ENCODE data around the gene HMG20A. TPM values are rescaled to one million over a fixed set of nuclear protein-coding genes. Genes with fewer than 3 reads are reported as not detected.

HMG20A gene
- total and polyA plus RNA-seq, 9 of the 15 experiments (the other 6 are each of a cell fraction or from before 2014, with no cell fraction given): 25.0 to 68.1 (median 38.9) TPM

DNA sequence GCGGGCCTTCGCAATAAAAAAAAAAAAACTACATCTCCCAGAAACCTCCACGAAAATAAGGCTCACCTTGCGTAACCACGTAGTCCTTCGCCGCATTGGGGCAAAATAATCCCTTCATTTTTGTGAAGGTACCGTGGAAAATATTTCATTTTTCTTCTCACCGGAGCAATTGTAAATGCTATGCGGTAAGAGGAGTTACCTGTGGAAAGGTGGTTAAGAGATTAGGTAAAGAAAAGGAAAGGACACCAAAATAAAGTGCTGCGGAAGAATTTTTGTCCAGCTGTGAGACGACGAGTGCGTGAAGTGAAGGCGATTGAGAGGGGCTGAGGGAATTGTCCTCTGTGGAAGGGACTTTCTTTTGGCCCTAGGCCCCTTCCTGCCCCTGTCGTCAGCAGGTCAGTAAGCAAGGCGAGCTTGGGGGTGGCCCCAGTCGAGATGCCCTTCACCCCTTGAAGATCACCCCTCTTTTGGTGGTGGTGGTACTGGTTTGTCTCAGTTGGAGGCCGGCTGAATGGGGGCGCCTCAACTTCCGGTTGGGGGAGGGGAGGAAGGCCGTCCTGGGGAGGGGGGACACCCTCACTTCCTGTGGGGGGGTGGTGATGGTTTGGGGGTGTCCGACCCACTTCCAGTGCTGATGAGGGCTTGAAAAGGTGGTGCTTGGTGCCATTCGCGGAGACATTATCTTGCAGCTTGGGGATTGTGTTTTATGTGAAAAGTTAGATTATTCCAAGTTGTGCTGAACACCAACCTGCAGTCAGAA lies at the start of gene HMG20A (continued):
- TF ChIP-seq ATF7 (IDR thresholded peaks at IDR 0.05) (peak; percentile 88), RBM15 (IDR thresholded peaks at IDR 0.05; ENCODE audit: insufficient read depth, low read length) (no peak), TCF7L2 (IDR thresholded peaks at IDR 0.05; ENCODE audit: low read depth, low read length) (no peak), HMG20A (CRISPR knock-in tag; conservative IDR thresholded peaks at IDR 0.05) (no peak), FOXP1 (CRISPR knock-in tag; IDR thresholded peaks at IDR 0.05) (no peak), POLR2B (IDR thresholded peaks at IDR 0.05; ENCODE audit: low read depth, partially characterized antibody) (peak; percentile 80), ZNF217 (CRISPR knock-in tag; IDR thresholded peaks at IDR 0.05) (no peak), TAF15 (IDR thresholded peaks at IDR 0.05; ENCODE audit: low read depth, low read length) (no peak), MECOM (CRISPR knock-in tag; IDR thresholded peaks at IDR 0.05) (no peak), GATA2 (CRISPR knock-in tag; IDR thresholded peaks at IDR 0.05) (no peak), BDP1 (IDR thresholded peaks at IDR 0.05; ENCODE audit: insufficient read depth, insufficient read length) (no peak), ZKSCAN1 (IDR thresholded peaks at IDR 0.05; ENCODE audit: low read depth, low read length) (no peak), PRMT5 (CRISPR knock-in tag; IDR thresholded peaks at IDR 0.05) (no peak), U2AF2 (optimal IDR thresholded peaks at IDR 0.05; ENCODE audit: low read depth, low read length) (no peak), HNRNPH1 (optimal IDR thresholded peaks at IDR 0.05; ENCODE audit: low read depth, low read length) (no peak), SP2 (IDR thresholded peaks at IDR 0.05; ENCODE audit: extremely low read depth, low read depth, low read length, poor library complexity, severe bottlenecking) (no peak), EHMT2 (IDR thresholded peaks at IDR 0.05) (0 out of 2 replicates have a peak, but pooled peaks have one; percentile 17), BRD4 (IDR thresholded peaks at IDR 0.05) (peak; percentile 65; the same call in 1 of the 2 replicates), BCL6 (CRISPR knock-in tag; IDR thresholded peaks at IDR 0.05) (no peak)
- TF ChIP-seq, protein P1, sequence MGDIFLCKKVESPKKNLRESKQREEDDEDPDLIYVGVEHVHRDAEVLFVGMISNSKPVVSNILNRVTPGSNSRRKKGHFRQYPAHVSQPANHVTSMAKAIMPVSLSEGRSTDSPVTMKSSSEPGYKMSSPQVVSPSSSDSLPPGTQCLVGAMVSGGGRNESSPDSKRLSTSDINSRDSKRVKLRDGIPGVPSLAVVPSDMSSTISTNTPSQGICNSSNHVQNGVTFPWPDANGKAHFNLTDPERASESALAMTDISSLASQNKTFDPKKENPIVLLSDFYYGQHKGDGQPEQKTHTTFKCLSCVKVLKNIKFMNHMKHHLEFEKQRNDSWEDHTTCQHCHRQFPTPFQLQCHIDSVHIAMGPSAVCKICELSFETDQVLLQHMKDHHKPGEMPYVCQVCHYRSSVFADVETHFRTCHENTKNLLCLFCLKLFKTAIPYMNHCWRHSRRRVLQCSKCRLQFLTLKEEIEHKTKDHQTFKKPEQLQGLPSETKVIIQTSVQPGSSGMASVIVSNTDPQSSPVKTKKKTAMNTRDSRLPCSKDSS (IDR thresholded peaks at IDR 0.05; ENCODE audit: low read depth, partially characterized antibody): no peak
- TF ChIP-seq, protein P2, sequence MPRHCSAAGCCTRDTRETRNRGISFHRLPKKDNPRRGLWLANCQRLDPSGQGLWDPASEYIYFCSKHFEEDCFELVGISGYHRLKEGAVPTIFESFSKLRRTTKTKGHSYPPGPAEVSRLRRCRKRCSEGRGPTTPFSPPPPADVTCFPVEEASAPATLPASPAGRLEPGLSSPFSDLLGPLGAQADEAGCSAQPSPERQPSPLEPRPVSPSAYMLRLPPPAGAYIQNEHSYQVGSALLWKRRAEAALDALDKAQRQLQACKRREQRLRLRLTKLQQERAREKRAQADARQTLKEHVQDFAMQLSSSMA (CRISPR knock-in tag; IDR thresholded peaks at IDR 0.05): no peak
- TF ChIP-seq, protein P3, sequence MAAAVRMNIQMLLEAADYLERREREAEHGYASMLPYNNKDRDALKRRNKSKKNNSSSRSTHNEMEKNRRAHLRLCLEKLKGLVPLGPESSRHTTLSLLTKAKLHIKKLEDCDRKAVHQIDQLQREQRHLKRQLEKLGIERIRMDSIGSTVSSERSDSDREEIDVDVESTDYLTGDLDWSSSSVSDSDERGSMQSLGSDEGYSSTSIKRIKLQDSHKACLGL (CRISPR knock-in tag; IDR thresholded peaks at IDR 0.05; ENCODE audit: borderline replicate concordance, poor library complexity, severe bottlenecking): no peak
